ENCODE data around the gene SDC4. TPM values are rescaled to one million over a fixed set of nuclear protein-coding genes. Genes with fewer than 3 reads are reported as not detected.

Gene SDC4
- total RNA-seq, 2 donors from 2014 or later, result 71.4 to 95.2 TPM

DNA sequence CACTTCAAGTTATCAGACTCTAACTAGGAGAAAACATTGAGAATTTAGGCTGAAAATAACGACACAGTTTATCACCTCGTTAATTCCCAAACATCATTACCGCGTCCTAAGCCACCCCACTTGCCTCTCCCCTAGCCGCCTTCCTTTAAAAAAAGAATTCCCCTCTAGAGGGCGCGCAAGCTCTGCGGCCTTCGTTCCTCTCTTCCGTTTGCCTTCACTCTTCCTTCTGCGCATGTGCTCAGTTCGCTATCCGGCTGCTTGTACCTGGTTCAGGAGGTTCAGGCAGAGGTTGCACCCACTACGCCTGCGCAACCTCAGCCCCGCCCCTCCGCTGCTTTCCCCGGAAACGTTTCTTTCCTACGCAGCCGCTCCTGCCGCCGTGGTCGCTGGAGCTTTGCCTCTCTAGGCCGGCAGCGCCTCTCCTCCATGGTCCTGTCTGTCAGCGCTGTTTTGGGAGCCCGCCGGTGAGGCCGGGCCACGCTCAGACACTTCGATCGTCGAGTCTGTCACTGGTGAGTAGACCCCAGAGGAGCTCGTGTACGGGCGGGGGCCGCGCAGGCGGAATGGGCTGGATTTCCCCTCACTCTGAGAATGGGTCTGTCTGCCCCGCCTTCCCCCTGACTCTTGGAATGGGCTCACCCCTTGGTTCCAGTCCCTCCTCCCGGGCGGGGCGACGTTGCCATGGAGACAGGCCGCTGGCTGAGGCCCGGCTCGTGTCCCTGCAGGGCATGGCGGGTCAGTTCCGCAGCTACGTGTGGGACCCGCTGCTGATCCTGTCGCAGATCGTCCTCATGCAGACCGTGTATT is 14.8 kb upstream of the SDC4 start, which contains the start of gene SYS1:
Gene SYS1 (plus strand): TSS at position 353 of the 807 bp plus-strand sequence. CDS start 376 bp downstream, at position 729.
- Histone ChIP-seq H3K27ac (peak within 1 kb of the TSS; percentile 94), H3K36me3 (peaks cover 25% of the 10 kb centered on the region), H3K9me3 (no peaks in the 10 kb centered on the region), H3K4me1 (peaks cover 0 to 46% of the 10 kb centered on the region in 2 donors), H3K27me3 (no peaks in the 10 kb centered on the region), H3K4me3 (peak within 1 kb of the TSS; percentile 67)
- TF ChIP-seq CTCF (IDR thresholded peaks at IDR 0.05), result peak; percentile 88 to 95
- peak; percentile 97 for DNase-seq (ENCODE audit: low spot score)

DNA sequence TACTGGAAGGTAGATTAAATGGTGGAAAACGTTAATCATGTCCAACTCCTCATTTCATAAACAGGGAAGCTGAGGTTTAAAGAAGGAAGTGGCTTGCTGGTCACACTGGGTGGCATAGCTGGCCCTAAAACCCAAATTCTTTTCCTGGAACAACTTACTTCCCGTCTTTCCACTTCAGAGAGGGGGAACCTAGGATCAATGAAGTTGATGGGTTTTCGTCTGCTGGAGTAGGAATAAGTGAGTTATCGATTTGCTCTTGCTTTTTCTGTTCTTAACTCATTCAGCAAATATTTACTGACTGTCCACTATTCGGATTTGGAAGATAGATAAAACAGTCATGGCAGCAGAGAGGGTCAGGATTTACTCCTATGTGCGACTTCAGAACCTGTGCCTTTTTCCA is 13.6 kb upstream of the SDC4 start:
- Histone ChIP-seq H3K4me3 (no peak overlapping the region), H3K27me3 (no peaks in the 10 kb centered on the region), H3K4me1 (peaks cover 0 to 56% of the 10 kb centered on the region in 2 donors), H3K36me3 (peaks cover 14% of the 10 kb centered on the region), H3K9me3 (no peaks in the 10 kb centered on the region), H3K27ac (peak overlapping the region; percentile 94)
- TF ChIP-seq CTCF (IDR thresholded peaks at IDR 0.05), result no peak
- no peak for DNase-seq (ENCODE audit: low spot score)

DNA sequence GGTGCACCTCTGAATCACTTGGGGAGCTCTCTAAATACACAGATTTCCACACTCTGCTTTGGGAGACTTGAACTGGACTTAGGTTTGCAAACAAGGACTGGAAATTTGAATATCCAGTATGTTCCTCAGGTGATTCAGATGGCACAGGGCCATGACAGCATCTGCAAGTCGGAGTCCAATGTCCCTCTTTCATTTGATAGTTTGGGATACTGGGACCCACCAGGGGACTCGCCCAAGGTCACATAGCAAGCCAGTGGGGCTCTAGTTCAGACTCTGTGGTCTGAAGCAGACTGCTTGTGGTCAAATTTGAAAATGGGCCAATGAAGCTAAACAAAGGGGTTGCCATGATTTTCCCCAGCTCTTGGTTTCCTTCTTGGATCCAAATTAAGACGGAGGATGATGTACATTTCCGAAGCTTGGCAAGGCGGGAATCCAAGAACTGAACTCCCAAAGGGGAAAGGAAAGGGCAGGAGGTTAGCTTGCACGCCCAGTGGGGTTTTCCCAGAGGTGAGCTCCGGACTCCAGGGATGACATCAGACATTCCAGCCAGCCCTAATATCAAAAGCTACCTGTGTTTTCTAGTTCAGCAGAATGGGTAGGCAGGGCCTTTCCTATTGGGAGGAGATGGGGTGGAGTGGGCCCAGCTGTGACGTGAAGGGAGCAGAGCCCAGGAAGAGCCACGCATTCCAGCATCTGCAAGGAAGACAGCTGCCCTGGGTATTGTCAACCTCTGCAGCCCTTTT is 11.4 kb upstream of the SDC4 start:
- no peak for DNase-seq (ENCODE audit: low spot score)
- H3K4me1 ChIP-seq, result peaks cover 0 to 53% of the 10 kb centered on the region in 2 donors
- no peaks in the 10 kb centered on the region for H3K36me3 ChIP-seq

GRCh38 chr20:45359069-45359405 is 10.8 kb upstream of the SDC4 start:
- no peak overlapping the region for H3K4me3 ChIP-seq
- no peaks in the 10 kb centered on the region for H3K27me3 ChIP-seq
- TF ChIP-seq CTCF (IDR thresholded peaks at IDR 0.05), result no peak
- DNase-seq (ENCODE audit: low spot score), result peak; percentile 85
- peak overlapping the region; percentile 94 for H3K27ac ChIP-seq
- no peaks in the 10 kb centered on the region for H3K36me3 ChIP-seq
- no peaks in the 10 kb centered on the region for H3K9me3 ChIP-seq
- H3K4me1 ChIP-seq, result peaks cover 0 to 56% of the 10 kb centered on the region in 2 donors

More for the DNA sequence above, 11.4 kb upstream of the SDC4 start:
- Histone ChIP-seq H3K27ac (peak overlapping the region; percentile 94), H3K9me3 (no peaks in the 10 kb centered on the region), H3K4me3 (no peak overlapping the region), H3K27me3 (no peaks in the 10 kb centered on the region)
- TF ChIP-seq CTCF (IDR thresholded peaks at IDR 0.05), result no peak

GRCh38 chr20:45358282-45359068 is 10.3 kb upstream of the SDC4 start:
- peak; percentile 93 for DNase-seq (ENCODE audit: low spot score)
- Histone ChIP-seq H3K36me3 (no peaks in the 10 kb centered on the region), H3K9me3 (no peaks in the 10 kb centered on the region), H3K4me1 (peaks cover 0 to 50% of the 10 kb centered on the region in 2 donors), H3K4me3 (no peak overlapping the region), H3K27ac (peak overlapping the region; percentile 94), H3K27me3 (no peaks in the 10 kb centered on the region)
- TF ChIP-seq CTCF (IDR thresholded peaks at IDR 0.05), result no peak
